NCI-H748 (cell line): ENCODE results near the gene DBNDD2.

Experiments used
- DNase-seq: peaks from one replicate; lab custom pipeline; 2025; ENCODE audit not compliant: unreplicated experiment; lab: John Stamatoyannopoulos, UW

Gene DBNDD2

DNA sequence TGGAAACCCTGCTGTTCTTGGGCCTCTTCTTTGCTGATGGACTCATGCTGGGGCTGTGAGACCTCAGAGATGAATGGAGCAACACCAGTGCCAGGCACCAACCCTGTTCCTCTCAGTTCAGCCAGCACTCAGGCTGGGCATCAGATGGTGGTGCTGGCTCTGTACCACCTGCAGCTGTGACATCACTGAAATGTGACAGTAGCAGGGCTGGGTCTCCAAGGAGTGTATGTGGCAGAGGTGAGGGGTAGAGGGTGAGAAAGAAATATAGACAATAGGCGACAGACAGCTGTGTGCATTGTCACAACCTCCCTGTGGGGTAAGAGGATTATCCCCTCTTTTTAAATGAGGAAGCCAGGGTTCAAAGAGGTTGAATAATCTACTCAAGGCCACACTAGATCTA lies 29.9 kb upstream of the DBNDD2 start, which contains the start of gene TP53TG5:
TSS of gene TP53TG5 (minus strand) at position 135 of the 400 bp plus-strand sequence. CDS start at position 46, 89 bp downstream.
- no peak for DNase-seq

DNA sequence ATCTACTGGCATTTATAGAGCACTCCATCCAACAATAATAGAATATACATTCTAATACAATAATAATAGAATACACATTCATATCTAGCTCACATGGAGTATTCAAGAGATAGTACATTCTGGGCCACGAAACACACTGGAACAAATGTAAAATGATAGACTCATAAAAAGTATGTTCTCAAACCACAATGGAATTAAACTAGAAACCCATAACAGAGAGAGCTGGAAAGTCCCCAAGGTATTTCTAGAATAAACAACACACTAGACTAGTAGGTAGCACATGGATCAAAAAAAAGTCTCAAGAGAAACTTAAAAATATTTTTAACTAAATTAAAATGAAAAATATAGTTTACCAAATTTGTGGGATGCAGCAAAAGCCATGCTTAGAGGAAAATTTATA lies 20.8 kb upstream of the DBNDD2 start:
- no peak for DNase-seq

DNA sequence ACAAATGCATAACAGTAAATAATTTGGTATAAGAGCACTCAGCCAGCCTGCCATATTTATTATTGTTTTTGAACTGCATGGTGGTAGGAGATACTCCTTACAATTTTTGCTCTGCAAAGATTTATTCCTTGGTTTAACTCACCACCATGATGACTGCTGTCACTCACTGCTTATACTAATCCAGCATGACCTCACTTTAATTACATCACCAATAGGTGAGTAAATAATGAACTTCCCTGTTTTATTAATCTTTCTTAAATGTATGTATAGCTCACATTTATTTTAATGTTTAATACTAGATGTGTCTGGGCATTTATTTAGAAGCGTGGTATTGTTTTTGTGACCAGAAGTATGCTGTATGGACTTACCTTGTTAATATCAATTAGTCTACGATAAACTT lies 17.2 kb upstream of the DBNDD2 start:
- DNase-seq: no peak

DNA sequence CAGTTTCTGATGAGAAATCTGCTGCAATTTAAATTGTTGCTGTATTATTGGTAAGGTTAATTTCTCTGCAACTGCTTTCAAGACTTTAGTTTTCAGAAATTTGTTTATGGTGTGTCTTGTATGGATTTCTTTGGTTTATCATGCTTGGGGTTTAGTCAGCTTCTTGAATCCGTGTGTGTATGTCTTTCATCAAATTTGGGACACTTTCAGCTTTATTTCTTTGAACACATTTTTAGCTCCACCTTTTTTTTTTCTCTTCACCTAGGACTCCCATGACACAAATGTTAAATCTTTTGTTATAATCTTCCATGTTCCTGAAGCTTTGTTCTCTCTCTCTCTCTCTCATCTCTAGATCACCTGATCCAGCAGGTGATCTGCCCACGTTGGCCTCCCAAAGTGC lies 16.5 kb upstream of the DBNDD2 start:
- DNase-seq: no peak

- DNase-seq: no peak
Measured at GRCh38 chr20:45392733-45393132, 15.4 kb upstream of the DBNDD2 start.

GRCh38 chr20:45394221-45395113 lies 13.6 kb upstream of the DBNDD2 start:
- DNase-seq: no peak

- DNase-seq: no peak
Measured at GRCh38 chr20:45395114-45395415, 13.0 kb upstream of the DBNDD2 start.

DNA sequence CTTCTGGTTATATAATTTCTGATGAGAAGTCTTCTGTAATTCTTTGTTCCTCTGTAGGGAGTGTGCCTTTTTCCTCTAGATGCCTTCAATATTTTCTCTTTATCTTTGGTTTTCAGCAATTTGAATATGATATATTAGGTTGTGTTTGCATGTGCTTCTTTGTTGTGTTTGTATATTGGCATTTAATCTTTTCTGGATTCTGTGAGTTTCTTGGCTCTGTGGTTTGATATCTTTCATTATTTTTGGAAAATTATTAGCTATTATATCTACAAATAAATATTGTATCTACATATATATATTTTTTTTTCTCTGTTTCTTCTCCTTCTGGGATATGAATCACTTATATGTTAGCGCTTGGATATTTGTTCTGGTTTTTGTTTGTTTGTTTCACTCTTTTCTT lies 9.1 kb upstream of the DBNDD2 start:
- DNase-seq: no peak

DNA sequence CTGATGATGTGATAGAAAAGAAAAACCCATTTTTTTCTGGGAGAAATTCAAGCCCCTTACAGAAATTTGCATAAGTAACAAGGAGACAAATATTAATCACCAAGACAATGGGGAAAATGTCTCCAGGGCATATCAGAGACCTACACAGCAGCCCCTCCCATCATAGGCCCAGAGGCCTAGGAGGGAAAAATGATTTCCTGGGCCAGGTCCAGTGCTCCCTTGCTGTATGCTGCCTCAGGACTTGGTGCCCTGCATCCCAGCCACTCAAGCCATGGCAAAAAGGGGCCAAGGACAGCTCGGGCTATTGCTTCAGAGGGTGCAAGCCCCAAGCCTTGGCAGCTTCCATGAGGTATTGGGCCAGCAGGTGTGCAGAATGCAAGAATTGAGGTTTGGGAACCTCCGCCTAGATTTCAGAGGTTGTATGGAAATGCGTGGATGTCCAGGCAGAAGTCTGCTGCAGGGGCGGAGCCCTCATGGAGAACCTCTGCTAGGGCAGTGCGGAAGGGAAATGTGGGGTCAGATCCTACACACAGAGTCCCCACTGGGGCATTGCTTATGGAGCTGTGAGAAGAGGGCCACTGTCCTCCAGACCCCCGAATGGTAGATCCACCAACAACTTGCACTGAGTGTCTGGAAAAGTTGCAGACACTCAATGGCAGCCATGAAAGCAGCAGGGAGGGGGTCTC lies 7.6 kb upstream of the DBNDD2 start:
- DNase-seq: no peak

DNA sequence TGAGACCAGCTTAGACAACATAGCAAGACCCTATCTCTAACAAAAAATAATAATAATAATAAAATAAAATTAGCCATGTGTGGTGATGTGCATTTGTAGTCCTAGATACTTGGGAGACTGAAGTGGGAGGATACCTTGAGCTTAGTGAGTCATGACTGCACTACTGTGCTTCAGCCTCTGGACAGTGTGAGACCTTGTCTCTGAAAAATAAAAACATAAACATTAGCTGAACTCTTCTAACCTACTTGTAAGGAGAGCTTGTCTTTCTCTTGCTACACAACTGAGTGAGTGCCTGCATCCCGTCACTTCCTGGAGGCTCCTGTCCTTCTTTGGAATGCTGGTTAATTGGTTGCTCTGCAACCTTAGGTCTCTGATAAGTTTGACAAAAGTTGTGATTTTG lies 5.1 kb upstream of the DBNDD2 start:
- no peak for DNase-seq

GRCh38 chr20:45404438-45404837 lies 3.7 kb upstream of the DBNDD2 start:
- DNase-seq: peak; percentile 78

DNA sequence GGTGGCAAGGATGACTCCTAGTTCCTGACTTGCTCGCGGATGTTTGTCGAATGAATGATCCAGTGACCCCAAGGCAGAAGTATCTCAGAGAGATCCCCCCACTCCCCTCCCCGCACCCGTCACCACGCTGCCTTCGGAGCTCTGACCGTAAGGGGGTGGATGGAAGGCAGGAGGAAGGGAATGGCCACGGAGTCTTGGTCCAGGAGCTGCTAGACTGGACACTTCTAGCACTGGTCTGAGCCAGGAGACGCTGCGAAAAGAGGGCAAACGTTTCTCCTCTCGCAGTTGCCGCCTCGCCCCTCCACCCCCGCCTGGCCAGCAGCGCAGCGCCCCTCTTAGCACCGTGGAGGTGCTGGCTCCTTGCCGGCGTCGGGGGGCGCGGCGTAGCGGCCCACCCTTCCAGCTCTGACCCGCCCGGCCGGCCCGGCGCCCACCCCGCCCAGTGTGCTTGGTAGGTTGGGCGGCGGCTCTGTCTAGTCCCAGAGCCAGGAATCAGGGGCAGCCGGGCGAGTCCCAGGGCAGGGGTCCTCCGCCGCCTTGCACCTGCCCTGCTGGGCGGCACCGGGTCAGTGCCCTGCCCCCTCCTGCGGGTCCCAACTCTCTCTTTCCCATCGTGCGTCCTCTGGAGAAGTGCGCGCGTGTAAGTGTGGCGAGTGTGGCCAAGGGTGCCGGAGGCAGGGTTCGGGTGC lies 2.4 kb upstream of the DBNDD2 start:
- peak; percentile 60 for DNase-seq

GRCh38 chr20:45406260-45407066 lies 1.6 kb upstream of the DBNDD2 start:
- DNase-seq: peak; percentile 73

DNA sequence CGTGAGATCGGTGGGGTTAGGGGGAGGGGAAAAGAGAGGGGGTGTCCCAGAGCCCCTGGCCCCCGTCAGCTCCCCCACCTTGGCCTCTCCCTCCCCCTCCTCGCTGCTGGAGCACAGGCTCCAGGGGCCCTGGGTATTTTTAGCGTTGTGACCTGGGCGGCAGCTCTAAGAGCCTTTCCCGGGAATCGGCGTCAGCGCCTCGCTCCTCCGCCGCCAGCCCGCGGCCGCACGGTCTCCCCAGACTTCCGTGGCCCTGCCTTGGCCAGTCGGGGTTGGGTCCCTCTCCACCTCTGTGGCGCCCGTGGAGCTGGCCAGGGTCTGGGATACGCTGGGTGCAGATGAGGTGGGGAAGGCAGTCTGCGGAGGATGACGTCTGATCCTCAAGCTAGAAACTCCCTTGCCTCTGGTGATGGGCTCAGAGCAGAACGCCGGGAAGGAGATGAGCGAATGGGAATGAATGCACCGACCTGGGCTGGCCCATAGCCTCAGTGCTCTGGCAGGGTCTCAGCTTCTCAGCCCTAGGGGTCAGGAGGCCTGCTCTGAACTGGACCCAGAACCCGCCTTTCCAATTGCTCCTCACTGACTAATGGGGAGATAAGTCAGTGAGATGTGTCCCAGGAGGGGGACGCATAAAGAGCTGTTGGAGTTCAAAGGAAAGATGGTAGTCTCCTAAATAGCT lies 883 bp upstream of the DBNDD2 start:
- peak; percentile 52 for DNase-seq

DNA sequence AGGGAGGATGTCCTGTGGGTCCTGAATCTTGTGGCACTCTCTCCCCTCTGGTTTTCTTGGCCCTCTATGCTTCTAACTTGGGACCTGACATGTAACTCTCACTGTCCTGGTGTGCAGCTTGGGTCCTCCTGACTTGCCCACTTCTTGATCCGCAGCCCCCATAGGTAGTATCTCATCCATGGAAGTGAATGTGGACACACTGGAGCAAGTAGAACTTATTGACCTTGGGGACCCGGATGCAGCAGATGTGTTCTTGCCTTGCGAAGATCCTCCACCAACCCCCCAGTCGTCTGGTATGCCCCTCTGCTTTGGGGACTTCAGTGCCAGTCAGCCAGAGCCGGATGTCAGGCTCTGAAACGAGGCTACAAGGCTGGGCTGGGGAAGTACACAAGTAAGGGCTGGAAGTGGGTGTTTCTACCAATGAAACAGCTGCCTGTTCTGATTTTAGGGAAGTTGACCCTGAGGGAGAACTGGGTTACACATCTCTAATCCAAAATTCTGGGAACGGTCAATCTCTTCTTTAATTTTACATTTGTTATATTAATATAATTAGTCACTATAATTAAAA lies 641 bp downstream of the DBNDD2 start:
- no peak for DNase-seq

DNA sequence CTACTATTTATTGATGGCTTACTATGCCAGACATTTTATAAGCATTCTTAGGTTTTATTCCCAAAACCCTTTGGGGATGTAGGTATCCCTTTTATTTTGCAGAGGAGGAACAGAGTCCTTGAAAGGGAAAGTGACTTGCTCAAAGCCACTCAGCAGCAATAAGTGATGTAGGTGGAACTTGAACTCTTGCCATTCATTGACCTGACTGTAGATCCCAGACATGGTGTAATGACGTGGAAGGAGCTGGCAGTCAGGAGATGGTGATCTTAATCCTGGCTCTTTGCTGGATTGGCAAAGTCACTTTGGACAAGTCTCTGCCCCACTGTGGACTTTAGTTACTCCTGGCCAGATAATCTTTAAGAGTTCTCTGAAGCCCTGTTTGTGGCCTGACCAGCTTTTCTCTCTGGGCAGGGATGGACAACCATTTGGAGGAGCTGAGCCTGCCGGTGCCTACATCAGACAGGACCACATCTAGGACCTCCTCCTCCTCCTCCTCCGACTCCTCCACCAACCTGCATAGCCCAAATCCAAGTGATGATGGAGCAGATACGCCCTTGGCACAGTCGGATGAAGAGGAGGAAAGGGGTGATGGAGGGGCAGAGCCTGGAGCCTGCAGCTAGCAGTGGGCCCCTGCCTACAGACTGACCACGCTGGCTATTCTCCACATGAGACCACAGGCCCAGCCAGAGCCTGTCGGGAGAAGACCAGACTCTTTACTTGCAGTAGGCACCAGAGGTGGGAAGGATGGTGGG lies 1.6 kb downstream of the DBNDD2 start:
- no peak for DNase-seq

DNA sequence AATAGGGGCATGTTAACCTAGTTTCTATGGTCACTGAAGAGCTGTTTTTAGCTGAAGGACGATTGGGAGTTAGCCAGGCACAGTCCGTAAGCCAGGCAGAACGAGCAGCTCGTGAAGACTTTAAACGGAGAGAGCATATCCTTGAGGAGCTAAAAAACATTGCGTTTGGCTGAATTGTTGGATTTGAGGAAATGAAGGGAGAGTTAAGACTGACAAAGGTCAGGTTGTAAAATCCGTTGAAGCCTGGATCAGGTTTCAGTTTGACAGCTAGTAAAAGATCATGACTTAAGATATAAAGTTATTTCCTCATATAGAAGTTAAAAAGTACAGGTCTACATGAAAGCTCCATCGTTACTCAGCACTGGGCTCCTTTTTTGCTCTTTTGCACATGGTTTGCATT lies 2.8 kb downstream of the DBNDD2 start:
- DNase-seq: no peak

- DNase-seq: no peak
Measured at GRCh38 chr20:45412653-45413052, 4.6 kb downstream of the DBNDD2 start.

- DNase-seq: no peak
Measured at GRCh38 chr20:45413479-45413878, 5.4 kb downstream of the DBNDD2 start.
